ENCODE measurements around the gene AP4S1. TPM values are rescaled to one million over a fixed set of nuclear protein-coding genes. Genes with fewer than 3 reads are reported as not detected.
"Not testable (repeated sequence)": the region's sequence is repeated elsewhere in the genome, so short reads cannot be mapped to it uniquely, and the experiment has no call there.

The AP4S1 gene
- total RNA-seq, 1 donor from 2014 or later: 6.7 TPM

GRCh38 chr14:31069343-31069742 lies 43.9 kb downstream of the AP4S1 start:
- ATAC-seq (ENCODE audit: poor library complexity): no peak
- DNase-seq: no peak
- intact Hi-C loops (cut with DNase I): no loop called here

- intact Hi-C loops (cut with DNase I): no loop called here
- no peak for ATAC-seq (ENCODE audit: poor library complexity)
- DNase-seq: no peak
Measured at GRCh38 chr14:31070431-31070830, 45.0 kb downstream of the AP4S1 start.

- DNase-seq: no peak
- intact Hi-C loops (cut with DNase I): no loop called here
- ATAC-seq (ENCODE audit: poor library complexity): no peak
Measured at GRCh38 chr14:31071151-31071550, 45.7 kb downstream of the AP4S1 start.

GRCh38 chr14:31075144-31075543 lies 49.7 kb downstream of the AP4S1 start:
- DNase-seq: no peak
- no peak for ATAC-seq (ENCODE audit: poor library complexity)
- intact Hi-C loops (cut with DNase I): no loop called here

- intact Hi-C loops (cut with DNase I): loop anchor here (2.0 kb wide), 1 partner anchor 98 kb away; no protein-coding TSS in a partner anchor
- ATAC-seq (ENCODE audit: poor library complexity): no peak
- DNase-seq: no peak
Measured at GRCh38 chr14:31078766-31079165, 53.3 kb downstream of the AP4S1 start.

- no peak for DNase-seq
- intact Hi-C loops (cut with DNase I): no loop called here
- no peak for ATAC-seq (ENCODE audit: poor library complexity)
Measured at GRCh38 chr14:31080056-31080455, 54.6 kb downstream of the AP4S1 start.

- ATAC-seq (ENCODE audit: poor library complexity) (no peak), DNase-seq (no peak)
- intact Hi-C loops (cut with DNase I): no loop called here
Measured at GRCh38 chr14:31080484-31080883, 55.0 kb downstream of the AP4S1 start.

GRCh38 chr14:31083781-31084180 lies 58.3 kb downstream of the AP4S1 start:
- intact Hi-C loops (cut with DNase I): no loop called here
- no peak for DNase-seq
- no peak for ATAC-seq (ENCODE audit: poor library complexity)

GRCh38 chr14:31084385-31084784 lies 58.9 kb downstream of the AP4S1 start:
- intact Hi-C loops (cut with DNase I): no loop called here
- ATAC-seq (ENCODE audit: poor library complexity) (no peak), DNase-seq (no peak)

- intact Hi-C loops (cut with DNase I): no loop called here
- ATAC-seq (ENCODE audit: poor library complexity) (no peak), DNase-seq (no peak)
Measured at GRCh38 chr14:31085027-31085426, 59.6 kb downstream of the AP4S1 start.

GRCh38 chr14:31086466-31086865 lies 61.0 kb downstream of the AP4S1 start:
- intact Hi-C loops (cut with DNase I); DNase-seq; ATAC-seq (ENCODE audit: poor library complexity): not testable (repeated sequence)

- intact Hi-C loops (cut with DNase I): no loop called here
- no peak for DNase-seq
- ATAC-seq (ENCODE audit: poor library complexity): peak; percentile 90
Measured at GRCh38 chr14:31090883-31091764, 65.7 kb downstream of the AP4S1 start.

- DNase-seq (no peak), ATAC-seq (ENCODE audit: poor library complexity) (no peak)
- intact Hi-C loops (cut with DNase I): no loop called here
Measured at GRCh38 chr14:31092160-31092708, 66.8 kb downstream of the AP4S1 start.

GRCh38 chr14:31093884-31094839 lies 68.7 kb downstream of the AP4S1 start:
- DNase-seq; ATAC-seq (ENCODE audit: poor library complexity); intact Hi-C loops (cut with DNase I): not testable (repeated sequence)

- intact Hi-C loops (cut with DNase I); ATAC-seq (ENCODE audit: poor library complexity); DNase-seq: not testable (repeated sequence)
Measured at GRCh38 chr14:31095817-31096216, 70.4 kb downstream of the AP4S1 start.

- intact Hi-C loops (cut with DNase I): no loop called here
- no peak for ATAC-seq (ENCODE audit: poor library complexity)
Measured at GRCh38 chr14:31096255-31096654, 70.8 kb downstream of the AP4S1 start.

GRCh38 chr14:31097081-31097480 lies 71.6 kb downstream of the AP4S1 start:
- DNase-seq (no peak), ATAC-seq (ENCODE audit: poor library complexity) (no peak)
- intact Hi-C loops (cut with DNase I): no loop called here

More at GRCh38 chr14:31096255-31096654, 70.8 kb downstream of the AP4S1 start:
- DNase-seq: no peak

GRCh38 chr14:31106768-31107167 lies 81.3 kb downstream of the AP4S1 start:
- intact Hi-C loops (cut with DNase I): no loop called here
- no peak for DNase-seq
- ATAC-seq (ENCODE audit: poor library complexity): no peak

- no peak for DNase-seq
- intact Hi-C loops (cut with DNase I): no loop called here
- no peak for ATAC-seq (ENCODE audit: poor library complexity)
Measured at GRCh38 chr14:31109257-31109656, 83.8 kb downstream of the AP4S1 start.

Measured in Right ventricle myocardium superior (tissue), 1 donor.